Panc1 (cell line): ENCODE measurements around the gene AKIRIN2. TPM values are rescaled to one million over a fixed set of nuclear protein-coding genes. Genes with fewer than 3 reads are reported as not detected.

Experiments
- ATAC-seq: fragments of 200-7000 bp; cut with Tn5 transposase; 2 replicates; pipeline ENCODE4 v1.9.1; 2020; ENCODE audit warnings: mild to moderate bottlenecking, moderate library complexity
- BruUV-seq: library from RNA; stranded (reverse); fragments of 400-500 nt; replicated peaks from 2 replicates; lab custom pipeline; 2021; lab: Mats Ljungman, UMichigan
- CTCF ChIA-PET: fragments of 300-600 bp; sonication (Branson Sonifier 250); formaldehyde crosslinking; loops from one replicate; lab custom pipeline; 2022; ENCODE audit warnings: antibody characterized with exemption; lab: Charles Lee
- POLR2A ChIA-PET: fragments of 300-600 bp; sonication (Branson Sonifier 250); formaldehyde crosslinking; loops from one replicate; lab custom pipeline; 2022; ENCODE audit warnings: antibody characterized with exemption; lab: Charles Lee
- DNase-seq: peaks from one replicate; pipeline ENCODE4 v3.0.0-alpha.2; 2010; ENCODE audit warnings: low read depth, low spot score
- H3K27ac ChIP-seq: 2 replicates; pipeline ENCODE4 v1.5.1; 2011; ENCODE audit warnings: mild to moderate bottlenecking, low read length, inconsistent platforms
- H3K27me3 ChIP-seq: fragments of 200-500 bp; sonication (Bioruptor generic); 2 replicates; pipeline ENCODE4 v1.6.0; 2014; ENCODE audit warnings: low read length, inconsistent platforms; ENCODE audit not compliant: control insufficient read depth, insufficient read depth
- H3K36me3 ChIP-seq: fragments of 200-500 bp; sonication (Bioruptor generic); 2 replicates; pipeline ENCODE4 v1.5.1; 2014; ENCODE audit warnings: inconsistent platforms, mild to moderate bottlenecking, low read length, moderate library complexity; ENCODE audit not compliant: control insufficient read depth, insufficient read depth
- H3K4me1 ChIP-seq: 2 replicates; pipeline ENCODE4 v1.5.1; 2011; ENCODE audit warnings: inconsistent platforms, mild to moderate bottlenecking, low read length, moderate library complexity; ENCODE audit not compliant: control insufficient read depth, insufficient read depth
- H3K4me3 ChIP-seq, 2 experiments: 2 replicates each; pipeline ENCODE4 v1.5.1; 2011 to 2012; ENCODE audit warnings: low read depth in 2 of 2, low read length in 2 of 2, mild to moderate bottlenecking in 2 of 2, inconsistent platforms in 1 of 2, moderate library complexity in 1 of 2
- H3K9me3 ChIP-seq: fragments of 200-500 bp; sonication (Bioruptor generic); 2 replicates; pipeline ENCODE4 v1.5.1; 2014; ENCODE audit warnings: low read depth, mild to moderate bottlenecking, inconsistent platforms, low read length, moderate library complexity; ENCODE audit not compliant: control insufficient read depth, insufficient read depth
- CTCF ChIP-seq: fragments of 450-650 bp; IDR thresholded peaks from 2 replicates; pipeline ENCODE4 v1.5.1; 2017; ENCODE audit warnings: mild to moderate bottlenecking
- POLR2AphosphoS5 ChIP-seq: IDR thresholded peaks from 2 replicates; pipeline ENCODE4 v1.6.1; 2012; ENCODE audit warnings: mild to moderate bottlenecking, low read depth, low read length, moderate library complexity
- SIN3A ChIP-seq: IDR thresholded peaks from 2 replicates; pipeline ENCODE4 v1.6.1; 2012; ENCODE audit warnings: low read depth, mild to moderate bottlenecking, low read length, moderate library complexity, borderline replicate concordance; ENCODE audit not compliant: insufficient read depth
- TCF7L2 ChIP-seq: IDR thresholded peaks from 2 replicates; pipeline ENCODE4 v1.6.1; 2011; ENCODE audit warnings: mild to moderate bottlenecking, low read depth, low read length, inconsistent platforms
- in situ Hi-C: cut with HindIII; loops from 2 replicates; pipeline ENCODE4 v1.10.0; 2016; ENCODE audit warnings: low sequenced_read_pairs, low pct_unique_long_range_greater_than_20kb
- intact Hi-C: fragments of 100-400 bp; cut with micrococcal nuclease; formaldehyde crosslinking; loops from one replicate; pipeline ENCODE4 v1.10.0; 2022; ENCODE audit not compliant: unreplicated experiment
- total RNA-seq: library from RNA; stranded (reverse); gene quantifications from one replicate; pipeline ENCODE4 v1.2.1, GENCODE V29; 2021; ENCODE audit not compliant: unreplicated experiment
- TF ChIP-seq, protein P1 (sequence below), 2 experiments: IDR thresholded peaks; 2 replicates each; pipeline ENCODE4 v1.6.1; 2011 to 2012; ENCODE audit warnings: low read depth in 2 of 2, control low read depth in 1 of 2, low read length in 1 of 2, mild to moderate bottlenecking in 1 of 2, moderate library complexity in 1 of 2; ENCODE audit not compliant: insufficient read depth in 1 of 2

AKIRIN2 gene
- total RNA-seq, 1 experiment from 2014 or later = 47.6 TPM

- H3K9me3 ChIP-seq = no peaks in the 10 kb centered on the region
- CTCF ChIA-PET = no interaction called here
- intact Hi-C loops (no loop called here), in situ Hi-C loops (no loop called here)
- ATAC-seq = no peak
- H3K36me3 ChIP-seq = no peaks in the 10 kb centered on the region
- POLR2A ChIA-PET = no interaction called here
- no peak overlapping the region for H3K4me3 ChIP-seq
- no peak for DNase-seq
- no peaks in the 10 kb centered on the region for H3K4me1 ChIP-seq
- TF ChIP-seq SIN3A = no peak
- TF ChIP-seq CTCF = no peak
- TF ChIP-seq, protein P1, sequence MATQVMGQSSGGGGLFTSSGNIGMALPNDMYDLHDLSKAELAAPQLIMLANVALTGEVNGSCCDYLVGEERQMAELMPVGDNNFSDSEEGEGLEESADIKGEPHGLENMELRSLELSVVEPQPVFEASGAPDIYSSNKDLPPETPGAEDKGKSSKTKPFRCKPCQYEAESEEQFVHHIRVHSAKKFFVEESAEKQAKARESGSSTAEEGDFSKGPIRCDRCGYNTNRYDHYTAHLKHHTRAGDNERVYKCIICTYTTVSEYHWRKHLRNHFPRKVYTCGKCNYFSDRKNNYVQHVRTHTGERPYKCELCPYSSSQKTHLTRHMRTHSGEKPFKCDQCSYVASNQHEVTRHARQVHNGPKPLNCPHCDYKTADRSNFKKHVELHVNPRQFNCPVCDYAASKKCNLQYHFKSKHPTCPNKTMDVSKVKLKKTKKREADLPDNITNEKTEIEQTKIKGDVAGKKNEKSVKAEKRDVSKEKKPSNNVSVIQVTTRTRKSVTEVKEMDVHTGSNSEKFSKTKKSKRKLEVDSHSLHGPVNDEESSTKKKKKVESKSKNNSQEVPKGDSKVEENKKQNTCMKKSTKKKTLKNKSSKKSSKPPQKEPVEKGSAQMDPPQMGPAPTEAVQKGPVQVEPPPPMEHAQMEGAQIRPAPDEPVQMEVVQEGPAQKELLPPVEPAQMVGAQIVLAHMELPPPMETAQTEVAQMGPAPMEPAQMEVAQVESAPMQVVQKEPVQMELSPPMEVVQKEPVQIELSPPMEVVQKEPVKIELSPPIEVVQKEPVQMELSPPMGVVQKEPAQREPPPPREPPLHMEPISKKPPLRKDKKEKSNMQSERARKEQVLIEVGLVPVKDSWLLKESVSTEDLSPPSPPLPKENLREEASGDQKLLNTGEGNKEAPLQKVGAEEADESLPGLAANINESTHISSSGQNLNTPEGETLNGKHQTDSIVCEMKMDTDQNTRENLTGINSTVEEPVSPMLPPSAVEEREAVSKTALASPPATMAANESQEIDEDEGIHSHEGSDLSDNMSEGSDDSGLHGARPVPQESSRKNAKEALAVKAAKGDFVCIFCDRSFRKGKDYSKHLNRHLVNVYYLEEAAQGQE (IDR thresholded peaks at IDR 0.05; ENCODE audit: insufficient read depth in 1 of 2, low read depth in 2 of 2, low read length in 1 of 2) = no peak
- TF ChIP-seq TCF7L2 = no peak
- no peak for TF ChIP-seq POLR2AphosphoS5
- no TSS peak for BruUV-seq
- no peaks in the 10 kb centered on the region for H3K27me3 ChIP-seq
- H3K27ac ChIP-seq = no peak overlapping the region
Measured at GRCh38 chr6:87636315-87636714, 65.7 kb downstream of the AKIRIN2 start.

- POLR2A ChIA-PET = no interaction called here
- H3K27ac ChIP-seq = no peak overlapping the region
- H3K36me3 ChIP-seq = no peaks in the 10 kb centered on the region
- TF ChIP-seq SIN3A (no peak), TCF7L2 (no peak), POLR2AphosphoS5 (no peak), CTCF (no peak)
- TF ChIP-seq, protein P1 (IDR thresholded peaks at IDR 0.05; ENCODE audit: insufficient read depth in 1 of 2, low read depth in 2 of 2, low read length in 1 of 2) = no peak
- in situ Hi-C loops = no loop called here
- no TSS peak for BruUV-seq
- DNase-seq (no peak), ATAC-seq (no peak)
- intact Hi-C loops = no loop called here
- no peaks in the 10 kb centered on the region for H3K27me3 ChIP-seq
- no peak overlapping the region for H3K4me3 ChIP-seq
- CTCF ChIA-PET = no interaction called here
- H3K9me3 ChIP-seq = no peaks in the 10 kb centered on the region
- no peaks in the 10 kb centered on the region for H3K4me1 ChIP-seq
Measured at GRCh38 chr6:87633851-87634250, 68.2 kb downstream of the AKIRIN2 start.
